HG02840 (cell line): ENCODE results near the gene SDK1.
"Not testable (repeated sequence)": the region's sequence is repeated elsewhere in the genome, so short reads cannot be mapped to it uniquely, and the experiment has no call there.

Experiments
- ATAC-seq: cut with Tn5 transposase; IDR thresholded peaks from one replicate; pipeline ENCODE4 v1.9.1; 2021; ENCODE audit warnings: mild to moderate bottlenecking, moderate library complexity, moderate number of reproducible peaks; ENCODE audit not compliant: unreplicated experiment, low FRiP score

The SDK1 gene

GRCh38 chr7:4074407-4074806 is 773.4 kb downstream of the SDK1 start:
- ATAC-seq = no peak

GRCh38 chr7:4074994-4075393 is 773.9 kb downstream of the SDK1 start:
- ATAC-seq = no peak

GRCh38 chr7:4076701-4077294 is 775.7 kb downstream of the SDK1 start:
- no peak for ATAC-seq

- no peak for ATAC-seq
Observed at GRCh38 chr7:4077980-4078379, 776.9 kb downstream of the SDK1 start.

- no peak for ATAC-seq
Observed at GRCh38 chr7:4078580-4078979, 777.5 kb downstream of the SDK1 start.

GRCh38 chr7:4079366-4079765 is 778.3 kb downstream of the SDK1 start:
- ATAC-seq = no peak

GRCh38 chr7:4079956-4080355 is 778.9 kb downstream of the SDK1 start:
- ATAC-seq = no peak

- ATAC-seq = no peak
Observed at GRCh38 chr7:4080954-4081353, 779.9 kb downstream of the SDK1 start.

- ATAC-seq = no peak
Observed at GRCh38 chr7:4083513-4083912, 782.5 kb downstream of the SDK1 start.

- ATAC-seq = no peak
Observed at GRCh38 chr7:4084271-4084670, 783.2 kb downstream of the SDK1 start.

- no peak for ATAC-seq
Observed at GRCh38 chr7:4085937-4086691, 785.1 kb downstream of the SDK1 start.

- ATAC-seq = no peak
Observed at GRCh38 chr7:4086723-4087122, 785.7 kb downstream of the SDK1 start.

GRCh38 chr7:4091767-4092166 is 790.7 kb downstream of the SDK1 start:
- ATAC-seq = no peak

GRCh38 chr7:4093035-4093434 is 792.0 kb downstream of the SDK1 start:
- no peak for ATAC-seq

- no peak for ATAC-seq
Observed at GRCh38 chr7:4093483-4093882, 792.4 kb downstream of the SDK1 start.

- ATAC-seq = not testable (repeated sequence)
Observed at GRCh38 chr7:4094158-4094557, 793.1 kb downstream of the SDK1 start.

GRCh38 chr7:4097001-4097609 is 796.1 kb downstream of the SDK1 start:
- no peak for ATAC-seq

GRCh38 chr7:4098169-4098568 is 797.1 kb downstream of the SDK1 start:
- no peak for ATAC-seq

GRCh38 chr7:4099651-4100050 is 798.6 kb downstream of the SDK1 start:
- no peak for ATAC-seq

GRCh38 chr7:4100148-4100547 is 799.1 kb downstream of the SDK1 start:
- no peak for ATAC-seq

- ATAC-seq = no peak
Observed at GRCh38 chr7:4100691-4101090, 799.6 kb downstream of the SDK1 start.
